Measurements from ENCODE around the gene TRIM41.

TRIM41 gene

GRCh38 chr5:181233801-181234454 is 10.8 kb downstream of the TRIM41 start:
- no peak for DNase-seq

GRCh38 chr5:181234455-181235306 is 11.6 kb downstream of the TRIM41 start:
- DNase-seq: no peak

GRCh38 chr5:181235323-181235688 is 12.2 kb downstream of the TRIM41 start:
- DNase-seq: no peak

GRCh38 chr5:181235689-181236366 is 12.7 kb downstream of the TRIM41 start:
- no peak for DNase-seq

GRCh38 chr5:181236471-181236870 is 13.4 kb downstream of the TRIM41 start:
- DNase-seq: no peak

GRCh38 chr5:181236954-181237641 is 14.0 kb downstream of the TRIM41 start:
- DNase-seq: no peak

- no peak for DNase-seq
These were observed 14.8 kb downstream of the TRIM41 start for GRCh38 chr5:181237729-181238385.

- no peak for DNase-seq
These were observed 16.1 kb downstream of the TRIM41 start for GRCh38 chr5:181239062-181239663.

GRCh38 chr5:181241393-181241975 is 18.4 kb downstream of the TRIM41 start:
- no peak for DNase-seq

- DNase-seq: no peak
These were observed 19.0 kb downstream of the TRIM41 start for GRCh38 chr5:181242031-181242451.

- DNase-seq: no peak
These were observed 20.0 kb downstream of the TRIM41 start for GRCh38 chr5:181243018-181243563.

GRCh38 chr5:181243564-181244343 is 20.7 kb downstream of the TRIM41 start, which contains the start of gene RACK1:
TSS of gene RACK1 (minus strand) at chr5:181243906. CDS start at chr5:181243800, 106 bp downstream.
- DNase-seq: no peak

- DNase-seq: no peak
These were observed 22.6 kb downstream of the TRIM41 start for GRCh38 chr5:181245427-181246275.

GRCh38 chr5:181246276-181247049 is 23.4 kb downstream of the TRIM41 start:
- DNase-seq: no peak

- no peak for DNase-seq
These were observed 25.2 kb downstream of the TRIM41 start for GRCh38 chr5:181248277-181248676.

GRCh38 chr5:181255276-181255675 is 32.2 kb downstream of the TRIM41 start:
- DNase-seq: no peak

GRCh38 chr5:181255836-181256578 is 32.9 kb downstream of the TRIM41 start:
- DNase-seq: no peak

- DNase-seq: no peak
These were observed 35.5 kb downstream of the TRIM41 start for GRCh38 chr5:181258576-181258975.

Data from NCI-H2171 (cell line).